GM12878 (cell line): ENCODE measurements around the gene DPYSL3. TPM values are rescaled to one million over a fixed set of nuclear protein-coding genes. Genes with fewer than 3 reads are reported as not detected.

Source experiments
- ATAC-seq: fragments of 200-7000 bp; cut with Tn5 transposase; 3 replicates; pipeline ENCODE4 v1.9.1; 2020; ENCODE audit warnings: mild to moderate bottlenecking, moderate library complexity
- BruUV-seq: library from RNA; stranded (reverse); fragments of 400-500 nt; replicated peaks from 2 replicates; lab custom pipeline; 2021; lab: Mats Ljungman, UMichigan
- CTCF ChIA-PET: fragments of 300-600 bp; sonication (Branson Sonifier 250); formaldehyde crosslinking; extraction: SDS; loops from one replicate; lab custom pipeline; 2021; ENCODE audit warnings: inconsistent platforms; lab: Yijun Ruan, JAX
- POLR2A ChIA-PET: fragments of 350-600 bp; formaldehyde crosslinking; extraction: SDS; loops from one replicate; lab custom pipeline; 2021; ENCODE audit warnings: inconsistent platforms; lab: Charles Lee
- RAD21 ChIA-PET: fragments of 300-600 bp; sonication (Branson Sonifier 250); formaldehyde crosslinking; loops from one replicate; lab custom pipeline; 2023; ENCODE audit warnings: antibody characterized with exemption; ENCODE audit not compliant: unreplicated experiment; lab: Charles Lee
- SMC1A ChIA-PET: fragments of 300-600 bp; sonication (Branson Sonifier 250); formaldehyde crosslinking; loops from one replicate; lab custom pipeline; 2023; ENCODE audit not compliant: unreplicated experiment, uncharacterized antibody; lab: Charles Lee
- DNase-seq: peaks from one replicate; pipeline ENCODE4 v3.0.0-alpha.2; 2011; ENCODE audit warnings: low read depth, low spot score
- FAIRE-seq: peaks from 3 replicates; lab custom pipeline; 2011; peaks lifted over from hg19 to GRCh38; lab: Jason Lieb, UNC
- H2AFZ ChIP-seq: 2 replicates; pipeline ENCODE4 v1.6.0; 2011; ENCODE audit warnings: low read depth, low read length, control low read depth; ENCODE audit not compliant: control insufficient read depth
- H3K27ac ChIP-seq: 2 replicates; pipeline ENCODE4 v1.5.1; 2011; ENCODE audit warnings: control low read depth; ENCODE audit not compliant: control insufficient read depth, insufficient read depth
- H3K27me3 ChIP-seq, 2 experiments: replicated peaks in 1 of 2; 2 replicates each; pipeline versions ENCODE4 v1.6.0 to v1.6.1; 2011; ENCODE audit warnings: low read length in 1 of 2; ENCODE audit not compliant: control insufficient read depth in 2 of 2, insufficient read depth in 2 of 2
- H3K36me3 ChIP-seq, 2 experiments: 2 replicates each; pipeline ENCODE4 v1.5.1; 2011; ENCODE audit warnings: low read length in 1 of 2; ENCODE audit not compliant: control insufficient read depth in 2 of 2, insufficient read depth in 2 of 2
- H3K4me1 ChIP-seq: 2 replicates; pipeline ENCODE4 v1.6.1; 2011; ENCODE audit warnings: mild to moderate bottlenecking, low read length, moderate library complexity, mixed read lengths; ENCODE audit not compliant: control insufficient read depth, insufficient read depth
- H3K4me2 ChIP-seq: 2 replicates; pipeline ENCODE4 v1.6.0; 2011; ENCODE audit warnings: control low read depth; ENCODE audit not compliant: control insufficient read depth, insufficient read depth
- H3K4me3 ChIP-seq: fragments of 200-600 bp; sonication (generic); 2 replicates; pipeline ENCODE4 v1.5.1; 2016
- H3K79me2 ChIP-seq: 2 replicates; pipeline ENCODE4 v1.6.0; 2011; ENCODE audit warnings: low read length; ENCODE audit not compliant: control insufficient read depth, insufficient read depth
- H3K9ac ChIP-seq: 2 replicates; pipeline ENCODE4 v1.8.0; 2011; ENCODE audit warnings: low read length, control low read depth, mixed read lengths; ENCODE audit not compliant: control insufficient read depth, insufficient read depth
- H3K9me3 ChIP-seq: replicated peaks from 3 replicates; pipeline ENCODE4 v1.5.1; 2011; ENCODE audit warnings: mild to moderate bottlenecking, low read length; ENCODE audit not compliant: control insufficient read depth, insufficient read depth
- H4K20me1 ChIP-seq: 2 replicates; pipeline ENCODE4 v1.6.0; 2011; ENCODE audit not compliant: control insufficient read depth, insufficient read depth
- DPF2 ChIP-seq: fragments of 450-650 bp; IDR thresholded peaks from 2 replicates; pipeline ENCODE4 v1.6.1; 2017; ENCODE audit warnings: mild to moderate bottlenecking
- KAT2A ChIP-seq: conservative IDR thresholded peaks from 2 replicates; pipeline ENCODE4 v1.6.1; 2011; ENCODE audit warnings: low read depth, low read length; ENCODE audit not compliant: control insufficient read depth
- MTA2 ChIP-seq: fragments of 450-650 bp; IDR thresholded peaks from 2 replicates; pipeline ENCODE4 v1.6.1; 2016; ENCODE audit warnings: low read depth, mild to moderate bottlenecking, moderate library complexity
- RUNX3 ChIP-seq: IDR thresholded peaks from 2 replicates; pipeline ENCODE4 v1.6.1; 2012; ENCODE audit warnings: low read length, inconsistent platforms
- SMAD5 ChIP-seq: IDR thresholded peaks from 2 replicates; pipeline ENCODE4 v1.6.1; 2016; ENCODE audit warnings: antibody characterized with exemption, low read depth
- SREBF1 ChIP-seq: IDR thresholded peaks from 2 replicates; pipeline ENCODE4 v1.6.1; 2012; ENCODE audit warnings: mild to moderate bottlenecking, low read length
- TBL1XR1 ChIP-seq: IDR thresholded peaks from 2 replicates; pipeline ENCODE4 v1.6.1; 2012; ENCODE audit warnings: low read depth, low read length, improper control_type of control experiment
- TCF7 ChIP-seq: IDR thresholded peaks from 2 replicates; pipeline ENCODE4 v1.6.1; 2014; ENCODE audit warnings: antibody characterized with exemption, borderline replicate concordance
- in situ Hi-C: fragments of 300-500 bp; cut with MboI; formaldehyde crosslinking; loops from 9 replicates; pipeline ENCODE4 v1.14.3; 2018; ENCODE audit warnings: mixed read lengths
- intact Hi-C: fragments of 100-400 bp; cut with micrococcal nuclease; formaldehyde crosslinking; loops from one replicate; pipeline ENCODE4 v1.14.2; 2022; ENCODE audit not compliant: unreplicated experiment
- polyA plus RNA-seq, 11 experiments: library from polyadenylated mRNA; depleted of rRNA in 4 of 11; unstranded in 6 of 11; stranded (reverse) in 5 of 11; fragments of >200 nt; fragmentation: Nextera tagmentation in 4 of 11; fragmentation: Illumina TruSeq in 1 of 11; extraction: Ambion mirVana in 4 of 11; extraction: Trizol in 1 of 11; gene quantifications; 1 replicate in 1 of 11; 2 replicates in 10 of 11; pipeline versions ENCODE4 v1.2.1 to v1.2.3, GENCODE V29; 2011 to 2016; ENCODE audit warnings: inconsistent platforms in 2 of 11, missing spikeins in 2 of 11, low read depth in 1 of 11
- total RNA-seq, 4 experiments: library from RNA; depleted of rRNA in 3 of 4; stranded (reverse); fragments of >200 nt in 3 of 4; fragmentation: Illumina TruSeq in 1 of 4; extraction: Trizol in 1 of 4; gene quantifications; 2 replicates each; pipeline versions ENCODE4 v1.2.1 to v1.2.3, GENCODE V29; 2013 to 2021
- TF ChIP-seq, protein P1 (sequence below): IDR thresholded peaks from 2 replicates; pipeline ENCODE4 v1.6.1; 2012; ENCODE audit warnings: low read depth, low read length, improper control_type of control experiment
- TF ChIP-seq, protein P2 (sequence below): fragments of 450-650 bp; IDR thresholded peaks from 2 replicates; pipeline ENCODE4 v1.6.1; 2016; ENCODE audit warnings: mild to moderate bottlenecking
- TF ChIP-seq, protein P3 (sequence below): IDR thresholded peaks from 2 replicates; pipeline ENCODE4 v1.6.1; 2011; ENCODE audit warnings: low read depth, low read length, improper control_type of control experiment, borderline replicate concordance
- TF ChIP-seq, protein P4 (sequence below): IDR thresholded peaks from 2 replicates; pipeline ENCODE4 v1.6.1; 2011; ENCODE audit warnings: borderline replicate concordance, low read depth, mild to moderate bottlenecking, moderate library complexity, low read length; ENCODE audit not compliant: insufficient read depth, poor library complexity, severe bottlenecking

The DPYSL3 gene
- total and polyA plus RNA-seq, 10 of the 15 experiments (the other 5 are each of a cell fraction or from before 2014, with no cell fraction given) = 0.08 to 1.5 (median 0.45) TPM; not detected in 1

DNA sequence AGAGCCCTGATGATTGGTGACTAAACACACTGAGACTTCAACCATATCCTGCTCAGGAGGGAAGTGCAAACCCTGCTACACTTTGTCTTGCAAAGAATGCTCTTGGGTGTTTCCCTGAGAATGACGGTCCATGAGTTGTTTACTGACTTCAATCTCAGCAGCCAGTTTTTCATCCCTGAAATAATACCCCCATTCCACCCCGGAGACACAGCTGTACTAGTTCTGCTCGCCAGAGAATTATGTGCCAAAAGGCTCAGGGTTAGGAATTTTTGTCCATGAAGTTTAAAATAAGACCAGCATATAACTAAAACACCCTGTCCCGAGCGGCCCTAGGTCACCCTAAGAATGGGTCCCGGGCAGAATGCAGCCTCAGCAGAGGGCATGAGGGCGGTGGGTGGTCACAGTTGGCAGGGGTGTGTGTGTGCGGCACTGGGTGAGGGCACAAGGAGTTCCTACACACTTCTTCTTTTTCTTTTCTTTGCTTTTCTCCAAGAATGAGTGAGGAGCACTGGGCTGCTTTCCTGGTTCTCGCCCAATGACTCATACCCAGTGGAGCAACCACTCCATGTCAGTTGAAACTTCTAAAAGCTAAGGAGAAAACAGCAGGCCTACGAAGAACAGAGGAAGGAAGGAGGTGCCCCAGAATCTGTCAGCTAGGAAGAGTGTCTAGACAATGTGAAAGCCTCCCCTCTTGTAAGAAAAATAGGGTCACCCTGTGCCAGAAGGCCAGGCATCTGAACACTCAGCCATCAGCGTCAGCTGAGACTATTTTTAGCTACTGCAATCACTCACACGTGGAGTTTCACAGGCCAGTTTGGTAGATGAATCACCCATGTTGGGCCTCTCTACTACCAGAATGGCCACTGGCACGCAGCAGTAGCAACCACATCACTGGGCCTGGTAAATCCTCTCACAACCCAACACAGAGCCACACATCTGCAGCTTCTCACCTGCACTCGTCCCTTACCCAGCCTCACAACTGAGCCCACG lies 105.9 kb downstream of the DPYSL3 start (continued):
- TF ChIP-seq, protein P1, sequence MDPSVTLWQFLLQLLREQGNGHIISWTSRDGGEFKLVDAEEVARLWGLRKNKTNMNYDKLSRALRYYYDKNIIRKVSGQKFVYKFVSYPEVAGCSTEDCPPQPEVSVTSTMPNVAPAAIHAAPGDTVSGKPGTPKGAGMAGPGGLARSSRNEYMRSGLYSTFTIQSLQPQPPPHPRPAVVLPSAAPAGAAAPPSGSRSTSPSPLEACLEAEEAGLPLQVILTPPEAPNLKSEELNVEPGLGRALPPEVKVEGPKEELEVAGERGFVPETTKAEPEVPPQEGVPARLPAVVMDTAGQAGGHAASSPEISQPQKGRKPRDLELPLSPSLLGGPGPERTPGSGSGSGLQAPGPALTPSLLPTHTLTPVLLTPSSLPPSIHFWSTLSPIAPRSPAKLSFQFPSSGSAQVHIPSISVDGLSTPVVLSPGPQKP = no peak

DNA sequence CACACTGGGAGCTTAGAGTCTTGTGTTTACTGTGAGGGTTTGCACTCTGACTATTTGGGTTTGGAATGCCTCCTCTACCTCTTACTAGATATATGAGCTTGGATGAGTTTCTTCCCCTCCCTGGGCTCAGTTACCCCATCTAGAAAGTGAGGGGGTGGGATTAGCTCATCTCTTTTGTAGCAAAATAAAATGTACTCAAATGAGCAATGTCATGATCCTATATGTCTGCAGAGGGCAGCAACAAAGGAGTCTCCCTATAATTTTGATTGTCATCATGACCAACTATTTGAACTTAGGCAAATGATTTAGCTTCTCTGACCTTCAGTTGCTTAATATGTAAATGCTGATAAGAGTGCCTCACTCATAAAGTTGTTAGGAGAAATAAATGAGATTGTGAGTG lies 109.0 kb downstream of the DPYSL3 start:
- ChIA-PET SMC1A (interaction anchor here (0.9 to 1.0 kb wide), 2 partner anchors 9 to 11 kb away, joined by 3 to 4 read pairs; no protein-coding TSS in a partner anchor), POLR2A (interaction anchor here (0.7 kb wide), 1 partner anchor 103 kb away, joined by 4 read pairs; no protein-coding TSS in a partner anchor), RAD21 (interaction anchor here (1.2 kb wide), 1 partner anchor 32 kb away, joined by 3 read pairs; no protein-coding TSS in a partner anchor), CTCF (interaction anchor here (0.9 kb wide), 2 partner anchors 10 kb away, joined by 3 read pairs; no protein-coding TSS in a partner anchor)
- no peak overlapping the region for H3K27ac ChIP-seq
- H4K20me1 ChIP-seq = no peaks in the 10 kb centered on the region
- H3K4me3 ChIP-seq = no peak overlapping the region
- H3K4me2 ChIP-seq = no peak overlapping the region
- no peaks in the 10 kb centered on the region for H3K36me3 ChIP-seq
- no peaks in the 10 kb centered on the region for H3K27me3 ChIP-seq
- no peak for ATAC-seq
- BruUV-seq = no TSS peak
- peaks cover 10% of the 10 kb centered on the region; the same call in 1 of the 2 replicates for H3K4me1 ChIP-seq
- no peaks in the 10 kb centered on the region for H3K9me3 ChIP-seq
- intact Hi-C loops (no loop called here), in situ Hi-C loops (no loop called here)
- no peak overlapping the region for H3K9ac ChIP-seq
- DNase-seq = no peak
- no peak overlapping the region for H2AFZ ChIP-seq
- no peak for FAIRE-seq
- no peaks in the 10 kb centered on the region for H3K79me2 ChIP-seq
- TF ChIP-seq RUNX3 (no peak), SREBF1 (no peak), MTA2 (no peak), DPF2 (no peak), TBL1XR1 (no peak), TCF7 (no peak), SMAD5 (no peak), KAT2A (no peak)
- TF ChIP-seq, protein P2, sequence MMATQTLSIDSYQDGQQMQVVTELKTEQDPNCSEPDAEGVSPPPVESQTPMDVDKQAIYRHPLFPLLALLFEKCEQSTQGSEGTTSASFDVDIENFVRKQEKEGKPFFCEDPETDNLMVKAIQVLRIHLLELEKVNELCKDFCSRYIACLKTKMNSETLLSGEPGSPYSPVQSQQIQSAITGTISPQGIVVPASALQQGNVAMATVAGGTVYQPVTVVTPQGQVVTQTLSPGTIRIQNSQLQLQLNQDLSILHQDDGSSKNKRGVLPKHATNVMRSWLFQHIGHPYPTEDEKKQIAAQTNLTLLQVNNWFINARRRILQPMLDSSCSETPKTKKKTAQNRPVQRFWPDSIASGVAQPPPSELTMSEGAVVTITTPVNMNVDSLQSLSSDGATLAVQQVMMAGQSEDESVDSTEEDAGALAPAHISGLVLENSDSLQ = no peak
- TF ChIP-seq, protein P3, sequence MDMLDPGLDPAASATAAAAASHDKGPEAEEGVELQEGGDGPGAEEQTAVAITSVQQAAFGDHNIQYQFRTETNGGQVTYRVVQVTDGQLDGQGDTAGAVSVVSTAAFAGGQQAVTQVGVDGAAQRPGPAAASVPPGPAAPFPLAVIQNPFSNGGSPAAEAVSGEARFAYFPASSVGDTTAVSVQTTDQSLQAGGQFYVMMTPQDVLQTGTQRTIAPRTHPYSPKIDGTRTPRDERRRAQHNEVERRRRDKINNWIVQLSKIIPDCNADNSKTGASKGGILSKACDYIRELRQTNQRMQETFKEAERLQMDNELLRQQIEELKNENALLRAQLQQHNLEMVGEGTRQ = no peak
- TF ChIP-seq, protein P4, sequence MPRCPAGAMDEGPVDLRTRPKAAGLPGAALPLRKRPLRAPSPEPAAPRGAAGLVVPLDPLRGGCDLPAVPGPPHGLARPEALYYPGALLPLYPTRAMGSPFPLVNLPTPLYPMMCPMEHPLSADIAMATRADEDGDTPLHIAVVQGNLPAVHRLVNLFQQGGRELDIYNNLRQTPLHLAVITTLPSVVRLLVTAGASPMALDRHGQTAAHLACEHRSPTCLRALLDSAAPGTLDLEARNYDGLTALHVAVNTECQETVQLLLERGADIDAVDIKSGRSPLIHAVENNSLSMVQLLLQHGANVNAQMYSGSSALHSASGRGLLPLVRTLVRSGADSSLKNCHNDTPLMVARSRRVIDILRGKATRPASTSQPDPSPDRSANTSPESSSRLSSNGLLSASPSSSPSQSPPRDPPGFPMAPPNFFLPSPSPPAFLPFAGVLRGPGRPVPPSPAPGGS = no peak
- TF ChIP-seq, protein P1 = no peak
